ENCODE measurements around the gene TRIM15. TPM values are rescaled to one million over a fixed set of nuclear protein-coding genes. Genes with fewer than 3 reads are reported as not detected.
"Not testable (repeated sequence)": the region's sequence is repeated elsewhere in the genome, so short reads cannot be mapped to it uniquely, and the experiment has no call there.

The TRIM15 gene
- under 1 TPM in 1 of 2 donors, not detected in 1; 0.20 TPM for total RNA-seq

DNA sequence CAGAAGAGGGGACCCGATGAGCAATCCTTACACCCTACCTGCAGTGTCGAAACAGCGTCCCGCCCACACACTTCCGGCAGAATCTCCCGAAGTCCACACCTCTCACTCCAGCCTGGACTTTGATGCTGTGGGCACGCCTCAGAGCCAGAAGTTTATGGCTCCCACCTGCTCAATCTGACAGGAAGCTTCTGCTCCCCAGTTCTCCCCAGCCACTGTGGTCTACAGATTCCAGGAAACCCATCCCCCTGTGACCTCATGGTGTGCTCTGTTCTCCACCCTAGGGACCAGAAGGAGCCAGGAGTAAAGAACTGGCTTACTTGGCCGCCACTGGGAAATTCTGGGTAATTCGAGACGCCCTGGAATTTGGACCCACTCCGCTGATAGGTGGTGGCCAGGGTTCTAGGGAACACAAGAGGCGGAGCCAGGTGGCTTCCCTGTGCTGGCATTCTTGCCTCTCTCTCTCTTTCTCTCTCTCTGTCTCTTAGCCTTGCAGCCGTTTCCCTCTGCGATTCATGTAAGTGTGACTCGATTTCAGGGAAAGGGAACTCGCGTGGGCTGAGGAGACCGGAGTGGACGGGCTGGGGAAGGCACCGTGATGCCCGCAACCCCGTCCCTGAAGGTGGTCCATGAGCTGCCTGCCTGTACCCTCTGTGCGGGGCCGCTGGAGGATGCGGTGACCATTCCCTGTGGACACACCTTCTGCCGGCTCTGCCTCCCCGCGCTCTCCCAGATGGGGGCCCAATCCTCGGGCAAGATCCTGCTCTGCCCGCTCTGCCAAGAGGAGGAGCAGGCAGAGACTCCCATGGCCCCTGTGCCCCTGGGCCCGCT lies at the start of gene TRIM15:
TSS of gene TRIM15 (plus strand) at position 457 of the 828 bp plus-strand sequence. CDS start at position 596, 139 bp downstream.
- Mint-ChIP-seq H3K27ac (peak within 1 kb of the TSS in 1 of 2 donors; percentile 10), H3K4me1 (ENCODE audit: low read depth in 2 of 2) (peaks cover 0 to 3% of the 10 kb centered on the region in 2 donors), H3K36me3 (no peaks in the 10 kb centered on the region), H3K4me3 (no peak within 1 kb of the TSS), H3K27me3 (peaks cover 27 to 39% of the 10 kb centered on the region in 2 donors), H3K9me3 (no peaks in the 10 kb centered on the region)
- ATAC-seq = peak in 1 of 2 donors; percentile 59
- DNase-seq (ENCODE audit: low spot score) = no peak

DNA sequence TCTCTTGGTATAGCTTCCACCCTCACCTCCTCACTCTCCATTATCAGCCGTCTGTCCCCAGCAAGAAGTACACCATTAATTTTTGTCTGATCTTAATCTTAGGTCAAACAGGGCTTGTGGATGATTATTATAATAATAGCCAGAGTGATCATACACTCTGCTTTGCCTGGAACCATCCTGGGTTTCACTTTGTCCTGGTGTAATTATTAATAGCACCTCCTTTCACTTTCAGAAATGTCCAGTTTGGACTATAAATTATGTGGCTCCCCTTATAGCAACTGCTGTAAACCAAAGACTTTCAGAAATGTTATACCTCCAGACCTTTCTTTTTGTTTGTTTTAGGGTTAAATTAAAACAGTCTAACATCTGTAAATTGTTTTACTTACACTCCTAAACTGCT lies 49.5 kb upstream of the TRIM15 start:
- peaks cover 37 to 45% of the 10 kb centered on the region in 2 donors for H3K27me3 Mint-ChIP-seq

GRCh38 chr6:30116724-30117123 lies 46.6 kb upstream of the TRIM15 start:
- no peak for ATAC-seq
- no peak overlapping the region for H3K27ac Mint-ChIP-seq
- peaks cover 34 to 45% of the 10 kb centered on the region in 2 donors for H3K27me3 Mint-ChIP-seq
- no peaks in the 10 kb centered on the region for H3K9me3 Mint-ChIP-seq
- no peaks in the 10 kb centered on the region for H3K36me3 Mint-ChIP-seq
- H3K4me3 Mint-ChIP-seq = no peak overlapping the region
- DNase-seq (ENCODE audit: low spot score) = no peak
- peaks cover 9 to 10% of the 10 kb centered on the region in 2 donors for H3K4me1 Mint-ChIP-seq (ENCODE audit: low read depth in 2 of 2)

More for the DNA sequence above, 49.5 kb upstream of the TRIM15 start:
- no peak for DNase-seq (ENCODE audit: low spot score)
- Mint-ChIP-seq H3K27ac (no peak overlapping the region), H3K4me1 (ENCODE audit: low read depth in 2 of 2) (peaks cover 10% of the 10 kb centered on the region in 2 donors), H3K9me3 (no peaks in the 10 kb centered on the region), H3K4me3 (no peak overlapping the region), H3K36me3 (no peaks in the 10 kb centered on the region)
- no peak for ATAC-seq

DNA sequence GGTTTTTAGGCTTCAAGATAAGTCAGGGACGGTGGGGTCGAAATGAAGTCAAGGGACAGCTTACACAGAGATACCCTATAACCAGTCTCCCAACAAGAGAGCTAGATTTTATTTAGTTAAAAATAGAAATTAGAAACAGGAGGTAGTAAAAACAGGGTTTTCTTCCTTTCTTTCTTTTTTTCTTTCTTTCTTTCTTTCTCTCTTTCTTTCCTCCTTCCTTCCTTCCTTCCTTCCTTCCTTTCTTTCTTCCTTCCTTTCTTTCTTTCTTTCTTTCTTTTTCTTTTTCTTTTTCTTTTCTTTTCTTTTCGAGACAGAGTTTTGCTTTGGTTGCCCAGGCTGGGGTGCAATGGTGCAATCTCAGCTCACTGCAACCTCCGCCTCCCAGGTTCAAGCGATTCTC lies 44.7 kb upstream of the TRIM15 start:
- not testable (repeated sequence) for H3K36me3 Mint-ChIP-seq; H3K4me3 Mint-ChIP-seq; ATAC-seq; H3K9me3 Mint-ChIP-seq; H3K27ac Mint-ChIP-seq; H3K4me1 Mint-ChIP-seq (ENCODE audit: low read depth in 2 of 2); DNase-seq (ENCODE audit: low spot score)
- peaks cover 29 to 44% of the 10 kb centered on the region in 2 donors for H3K27me3 Mint-ChIP-seq

GRCh38 chr6:30121446-30122366 lies 41.6 kb upstream of the TRIM15 start:
- DNase-seq (ENCODE audit: low spot score) = no peak
- no peak for ATAC-seq
- H3K9me3 Mint-ChIP-seq = no peaks in the 10 kb centered on the region
- H3K4me1 Mint-ChIP-seq (ENCODE audit: low read depth in 2 of 2) = no peaks in the 10 kb centered on the region
- H3K27ac Mint-ChIP-seq = no peak overlapping the region
- peaks cover 30 to 51% of the 10 kb centered on the region in 2 donors for H3K27me3 Mint-ChIP-seq
- H3K4me3 Mint-ChIP-seq = no peak overlapping the region
- H3K36me3 Mint-ChIP-seq = no peaks in the 10 kb centered on the region

- H3K9me3 Mint-ChIP-seq = no peaks in the 10 kb centered on the region
- H3K27me3 Mint-ChIP-seq = peaks cover 36 to 53% of the 10 kb centered on the region in 2 donors
- DNase-seq (ENCODE audit: low spot score) (no peak), ATAC-seq (no peak)
- no peaks in the 10 kb centered on the region for H3K4me1 Mint-ChIP-seq (ENCODE audit: low read depth in 2 of 2)
- H3K36me3 Mint-ChIP-seq = no peaks in the 10 kb centered on the region
- no peak overlapping the region for H3K4me3 Mint-ChIP-seq
- H3K27ac Mint-ChIP-seq = no peak overlapping the region
Observed at GRCh38 chr6:30122515-30122914, 40.8 kb upstream of the TRIM15 start.

DNA sequence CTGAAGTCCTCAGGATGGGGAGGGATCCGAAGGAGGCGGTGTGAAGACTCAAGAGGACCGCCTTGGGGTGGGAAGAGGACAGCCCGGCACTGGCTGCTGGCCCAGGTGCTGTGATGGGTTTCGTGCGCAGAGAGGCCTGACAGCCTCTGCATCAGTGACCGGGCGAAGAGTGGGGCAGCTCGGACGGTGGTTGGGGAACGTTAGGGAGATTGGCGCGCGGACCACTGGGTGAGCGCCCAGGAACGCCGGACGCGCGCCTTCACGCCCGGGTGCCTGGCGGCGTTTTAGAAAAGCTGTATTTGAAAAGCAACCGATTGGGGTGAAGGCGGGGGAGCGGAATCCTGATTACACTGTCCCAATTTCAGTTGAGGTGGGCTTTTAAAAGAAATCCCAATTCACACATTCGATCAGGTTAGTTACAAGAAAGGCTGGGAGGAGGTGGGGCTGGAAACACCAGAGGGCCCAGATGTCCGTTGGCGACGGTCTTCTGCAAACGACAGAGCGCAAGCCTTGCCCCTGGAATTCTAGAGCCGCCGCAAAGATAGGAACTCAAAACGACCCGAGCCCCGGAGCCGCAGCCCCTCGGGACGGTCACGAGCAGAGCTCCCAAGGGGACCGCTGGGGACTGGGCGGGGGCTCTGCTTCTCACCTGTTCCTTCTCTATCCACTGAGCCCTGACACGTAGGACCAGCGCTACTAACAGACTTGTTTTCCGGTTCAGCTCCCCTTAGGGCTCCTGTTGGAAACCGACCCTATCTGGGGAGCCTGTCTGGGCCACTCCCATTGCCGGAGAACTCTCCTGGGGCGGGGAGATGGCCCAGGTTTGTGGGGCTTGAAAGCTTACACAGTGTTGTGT lies 35.9 kb upstream of the TRIM15 start:
- no peaks in the 10 kb centered on the region for H3K36me3 Mint-ChIP-seq
- no peak overlapping the region for H3K4me3 Mint-ChIP-seq
- no peak for ATAC-seq
- no peaks in the 10 kb centered on the region for H3K9me3 Mint-ChIP-seq
- DNase-seq (ENCODE audit: low spot score) = no peak
- H3K4me1 Mint-ChIP-seq (ENCODE audit: low read depth in 2 of 2) = peaks cover 4 to 5% of the 10 kb centered on the region in 2 donors
- H3K27me3 Mint-ChIP-seq = peaks cover 48 to 72% of the 10 kb centered on the region in 2 donors
- no peak overlapping the region for H3K27ac Mint-ChIP-seq

DNA sequence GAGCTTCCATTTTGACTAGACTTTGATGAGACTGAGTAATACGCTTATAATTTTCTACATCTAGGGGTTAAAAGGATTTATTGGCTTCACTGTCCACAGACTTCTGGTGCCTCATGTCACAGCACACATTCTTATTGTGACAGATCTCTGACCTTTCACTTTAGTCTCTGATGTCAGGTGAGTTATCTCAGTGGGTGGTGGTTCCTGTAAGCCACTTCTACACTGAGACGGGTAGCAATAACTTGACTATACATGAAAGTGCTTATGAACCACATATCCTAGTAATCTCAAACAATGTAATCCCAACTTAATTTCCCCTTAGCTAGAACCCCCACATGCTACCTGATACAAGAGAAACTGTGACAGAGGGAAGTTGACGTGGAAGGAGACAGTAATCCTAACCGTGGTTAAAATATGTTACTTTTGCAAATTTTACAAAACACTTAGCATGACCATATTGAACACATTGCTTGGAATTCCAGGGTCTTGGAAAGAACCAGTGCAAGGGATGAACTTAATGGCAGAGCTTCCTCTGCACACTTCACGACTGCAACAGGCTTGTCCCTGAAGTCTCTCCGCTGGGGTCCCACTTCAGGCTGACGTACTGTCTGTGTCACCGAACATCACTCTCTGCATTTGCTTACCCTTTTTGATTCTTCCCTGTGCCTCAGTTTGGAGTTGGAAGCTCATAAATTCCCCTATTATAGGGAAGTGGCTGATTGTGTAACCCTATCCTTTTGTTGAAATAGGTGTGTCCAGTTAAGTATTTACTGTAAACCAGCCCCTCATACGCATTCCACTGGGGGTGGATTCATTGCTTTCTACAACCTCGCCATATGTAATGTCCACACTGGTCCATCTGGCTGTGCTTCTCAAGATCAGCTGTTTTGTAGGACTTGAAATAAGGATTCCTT lies 33.8 kb upstream of the TRIM15 start:
- Mint-ChIP-seq H3K36me3 (no peaks in the 10 kb centered on the region), H3K4me1 (ENCODE audit: low read depth in 2 of 2) (peaks cover 4 to 5% of the 10 kb centered on the region in 2 donors), H3K9me3 (no peaks in the 10 kb centered on the region), H3K27ac (no peak overlapping the region), H3K27me3 (peaks cover 51 to 65% of the 10 kb centered on the region in 2 donors), H3K4me3 (no peak overlapping the region)
- ATAC-seq (no peak), DNase-seq (ENCODE audit: low spot score) (no peak)

- H3K36me3 Mint-ChIP-seq = no peaks in the 10 kb centered on the region
- H3K4me3 Mint-ChIP-seq = no peak overlapping the region
- peaks cover 4 to 5% of the 10 kb centered on the region in 2 donors for H3K4me1 Mint-ChIP-seq (ENCODE audit: low read depth in 2 of 2)
Observed at GRCh38 chr6:30130179-30130679, 33.1 kb upstream of the TRIM15 start.

GRCh38 chr6:30130887-30131862 lies 32.2 kb upstream of the TRIM15 start:
- peaks cover 8 to 10% of the 10 kb centered on the region in 2 donors for H3K4me1 Mint-ChIP-seq (ENCODE audit: low read depth in 2 of 2)
- peak; percentile 70 for DNase-seq (ENCODE audit: low spot score)
- H3K9me3 Mint-ChIP-seq = no peaks in the 10 kb centered on the region
- ATAC-seq = peak; percentile 87 to 88
- H3K4me3 Mint-ChIP-seq = no peak overlapping the region
- no peaks in the 10 kb centered on the region for H3K36me3 Mint-ChIP-seq
- no peak overlapping the region for H3K27ac Mint-ChIP-seq
- H3K27me3 Mint-ChIP-seq = peaks cover 49 to 55% of the 10 kb centered on the region in 2 donors

More at GRCh38 chr6:30130179-30130679, 33.1 kb upstream of the TRIM15 start:
- DNase-seq (ENCODE audit: low spot score) = no peak
- no peak overlapping the region for H3K27ac Mint-ChIP-seq
- H3K27me3 Mint-ChIP-seq = peaks cover 50 to 62% of the 10 kb centered on the region in 2 donors
- H3K9me3 Mint-ChIP-seq = no peaks in the 10 kb centered on the region
- ATAC-seq = no peak

DNA sequence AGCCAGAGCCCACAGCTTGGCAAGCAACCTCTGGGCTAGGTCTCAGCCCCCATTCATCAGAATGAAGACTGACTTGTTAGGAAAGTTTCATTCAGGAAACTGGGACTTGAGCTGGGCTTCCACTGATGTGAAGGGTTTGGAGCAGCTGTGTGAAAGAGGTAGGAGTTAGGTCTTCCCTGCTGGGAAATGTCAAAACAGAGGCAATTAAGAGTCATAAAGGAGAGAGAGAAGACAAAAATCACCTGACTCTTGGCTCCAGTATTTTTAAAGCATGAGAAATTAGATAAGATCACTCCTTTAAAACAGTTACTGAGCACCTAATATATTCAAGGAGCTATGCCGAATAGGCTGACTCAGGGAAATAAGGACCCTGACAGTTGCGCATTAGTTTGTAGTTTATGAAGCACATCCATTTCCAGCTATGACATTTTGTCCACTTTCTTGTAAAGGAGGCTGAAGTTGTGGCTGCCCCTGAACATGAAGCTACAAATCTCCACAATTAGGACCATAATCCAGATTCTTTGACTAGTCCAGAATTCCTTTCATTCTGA lies 31.3 kb upstream of the TRIM15 start:
- Mint-ChIP-seq H3K27me3 (peaks cover 44 to 48% of the 10 kb centered on the region in 2 donors), H3K36me3 (no peaks in the 10 kb centered on the region), H3K4me3 (no peak overlapping the region), H3K4me1 (ENCODE audit: low read depth in 2 of 2) (peaks cover 10 to 12% of the 10 kb centered on the region in 2 donors), H3K27ac (no peak overlapping the region), H3K9me3 (no peaks in the 10 kb centered on the region)
- DNase-seq (ENCODE audit: low spot score) (no peak), ATAC-seq (no peak)
